Effector CD8-positive, alpha-beta T cell (primary cell): Measurements from ENCODE around the gene TRAFD1.

ENCODE experiments used
- DNase-seq: peaks from one replicate; lab custom pipeline; 2025; lab: John Stamatoyannopoulos, UW

TRAFD1 gene

GRCh38 chr12:112115259-112116045, 9.9 kb upstream of the TRAFD1 start:
- DNase-seq: no peak

GRCh38 chr12:112116232-112117060, 8.9 kb upstream of the TRAFD1 start:
- DNase-seq: no peak

GRCh38 chr12:112117685-112118084, 7.7 kb upstream of the TRAFD1 start:
- DNase-seq: no peak

GRCh38 chr12:112121780-112122565, 3.4 kb upstream of the TRAFD1 start:
- DNase-seq: no peak

GRCh38 chr12:112122823-112123690, 2.3 kb upstream of the TRAFD1 start:
- no peak for DNase-seq

- DNase-seq: no peak
These were observed 476 bp upstream of the TRAFD1 start for GRCh38 chr12:112124918-112125249.

GRCh38 chr12:112126000-112126438, 659 bp downstream of the TRAFD1 start:
- DNase-seq: no peak

- no peak for DNase-seq
These were observed 1.6 kb downstream of the TRAFD1 start for GRCh38 chr12:112126911-112127310.

GRCh38 chr12:112130441-112130998, 5.2 kb downstream of the TRAFD1 start:
- no peak for DNase-seq

- DNase-seq: no peak
These were observed 6.3 kb downstream of the TRAFD1 start for GRCh38 chr12:112131686-112132085.

- no peak for DNase-seq
These were observed 8.1 kb downstream of the TRAFD1 start for GRCh38 chr12:112133418-112133817.

GRCh38 chr12:112134731-112135130, 9.4 kb downstream of the TRAFD1 start:
- no peak for DNase-seq

- DNase-seq: no peak
These were observed 15.4 kb downstream of the TRAFD1 start for GRCh38 chr12:112140728-112141127.

GRCh38 chr12:112146123-112146522, 20.8 kb downstream of the TRAFD1 start:
- no peak for DNase-seq

- no peak for DNase-seq
These were observed 22.7 kb downstream of the TRAFD1 start for GRCh38 chr12:112148031-112148513.

- no peak for DNase-seq
These were observed 24.2 kb downstream of the TRAFD1 start for GRCh38 chr12:112149596-112149995.

- DNase-seq: no peak
These were observed 26.6 kb downstream of the TRAFD1 start for GRCh38 chr12:112151766-112152541.

- no peak for DNase-seq
These were observed 28.0 kb downstream of the TRAFD1 start for GRCh38 chr12:112153181-112153892.

- no peak for DNase-seq
These were observed 28.5 kb downstream of the TRAFD1 start for GRCh38 chr12:112153893-112154219.
